HCT116 (cell line): ENCODE data around the gene FBXO8. TPM values are rescaled to one million over a fixed set of nuclear protein-coding genes. Genes with fewer than 3 reads are reported as not detected.

Experiments used
- ATAC-seq: fragments of 200-7000 bp; cut with Tn5 transposase; 2 replicates; pipeline ENCODE4 v1.9.1; 2020; ENCODE audit warnings: mild to moderate bottlenecking, moderate library complexity
- BruUV-seq: library from RNA; stranded (reverse); fragments of 400-500 nt; replicated peaks from 2 replicates; lab custom pipeline; 2021; lab: Mats Ljungman, UMichigan
- CTCF ChIA-PET: fragments of 300-600 bp; sonication (Branson Sonifier 250); formaldehyde crosslinking; loops from one replicate; lab custom pipeline; 2021; ENCODE audit warnings: antibody characterized with exemption; lab: Charles Lee
- POLR2A ChIA-PET: fragments of 300-600, 350-600 bp; sonication (Branson Sonifier 250); formaldehyde crosslinking; loops from one replicate; lab custom pipeline; 2021; ENCODE audit warnings: antibody characterized with exemption; lab: Charles Lee
- RAD21 ChIA-PET, 2 experiments: fragments of 300-600 bp; sonication (Branson Sonifier 250); formaldehyde crosslinking; loops; one replicate each; lab custom pipeline; 2023; ENCODE audit warnings: low total read pairs in 2 of 2; ENCODE audit not compliant: uncharacterized antibody in 2 of 2, unreplicated experiment in 2 of 2, low non-redundant PET in 1 of 2; lab: Charles Lee
- DNase-seq: peaks from one replicate; pipeline ENCODE4 v3.0.0-alpha.2; 2010; ENCODE audit warnings: low read depth, low spot score
- H2AFZ ChIP-seq: fragments of 200-600 bp; shearing (Covaris generic), sonication (generic); 2 replicates; pipeline ENCODE4 v1.6.1; 2017; ENCODE audit warnings: low read depth, mixed run types, mixed read lengths, antibody characterized with exemption, low read length; ENCODE audit not compliant: poor library complexity, severe bottlenecking
- H3K27ac ChIP-seq: 2 replicates; pipeline ENCODE4 v1.5.1; 2012; ENCODE audit warnings: low read depth, low read length
- H3K27me3 ChIP-seq: fragments of 200-600 bp; sonication (generic); 2 replicates; pipeline ENCODE4 v1.6.1; 2016; ENCODE audit warnings: mixed run types, low read length, mixed read lengths; ENCODE audit not compliant: insufficient read depth
- H3K36me3 ChIP-seq, 2 experiments: fragments of 200-500 bp in 1 of 2; fragments of 200-600 bp in 1 of 2; sonication (Bioruptor generic) in 1 of 2; sonication (generic) in 1 of 2; 2 replicates each; pipeline versions ENCODE4 v1.5.1 to v1.6.1; 2014 to 2016; ENCODE audit warnings: low read length in 2 of 2, inconsistent platforms in 1 of 2, mixed read lengths in 1 of 2, mixed run types in 1 of 2; ENCODE audit not compliant: insufficient read depth in 2 of 2, control insufficient read depth in 1 of 2
- H3K4me1 ChIP-seq, 2 experiments: fragments of 200-600 bp in 1 of 2; sonication (generic) in 1 of 2; 2 replicates each; pipeline versions ENCODE4 v1.5.1 to v1.6.1; 2012 to 2017; ENCODE audit warnings: low read length in 2 of 2, inconsistent platforms in 1 of 2, mild to moderate bottlenecking in 1 of 2, mixed read lengths in 1 of 2, mixed run types in 1 of 2, moderate library complexity in 1 of 2; ENCODE audit not compliant: insufficient read depth in 2 of 2, control insufficient read depth in 1 of 2
- H3K4me2 ChIP-seq: fragments of 200-600 bp; sonication (generic); 2 replicates; pipeline ENCODE4 v1.6.1; 2017; ENCODE audit warnings: mixed run types, low read length, mixed read lengths
- H3K4me3 ChIP-seq, 2 experiments: fragments of 200-600 bp in 1 of 2; sonication (generic) in 1 of 2; replicated peaks in 1 of 2; 2 replicates each; pipeline ENCODE4 v1.5.1; 2011 to 2016; ENCODE audit warnings: low read length in 2 of 2, control low read depth in 1 of 2, low read depth in 1 of 2, mild to moderate bottlenecking in 1 of 2, mixed read lengths in 1 of 2, mixed run types in 1 of 2
- H3K79me2 ChIP-seq: fragments of 200-600 bp; sonication (generic); 2 replicates; pipeline ENCODE4 v1.6.1; 2017; ENCODE audit warnings: mild to moderate bottlenecking, mixed run types, low read length, moderate library complexity, mixed read lengths; ENCODE audit not compliant: insufficient read depth
- H3K9ac ChIP-seq: fragments of 200-600 bp; sonication (generic); 2 replicates; pipeline ENCODE4 v1.6.1; 2016; ENCODE audit warnings: low read length, mixed read lengths
- H3K9me2 ChIP-seq: fragments of 200-600 bp; sonication (generic), shearing (Covaris generic); 2 replicates; pipeline ENCODE4 v1.6.1; 2017; ENCODE audit warnings: mixed run types, mild to moderate bottlenecking, moderate library complexity; ENCODE audit not compliant: insufficient read depth
- H3K9me3 ChIP-seq, 2 experiments: fragments of 200-500 bp in 1 of 2; fragments of 200-600 bp in 1 of 2; sonication (Bioruptor generic) in 1 of 2; sonication (generic) in 1 of 2; 2 replicates each; pipeline ENCODE4 v1.6.1; 2014 to 2017; ENCODE audit warnings: low read length in 2 of 2, mixed read lengths in 2 of 2, inconsistent platforms in 1 of 2, low read depth in 1 of 2, mild to moderate bottlenecking in 1 of 2, mixed run types in 1 of 2, moderate library complexity in 1 of 2; ENCODE audit not compliant: control insufficient read depth in 1 of 2, insufficient read depth in 1 of 2
- H4K20me1 ChIP-seq: fragments of 200-600 bp; sonication (generic), shearing (Covaris generic); 2 replicates; pipeline ENCODE4 v1.6.1; 2017; ENCODE audit warnings: mixed run types, mild to moderate bottlenecking, moderate library complexity; ENCODE audit not compliant: insufficient read depth
- EZH2 ChIP-seq: fragments of 200-600 bp; sonication (generic); IDR thresholded peaks from 2 replicates; pipeline ENCODE4 v1.6.1; 2017; ENCODE audit warnings: antibody characterized with exemption, mixed run types
- SIN3A ChIP-seq: IDR thresholded peaks from 2 replicates; pipeline ENCODE4 v1.6.1; 2012; ENCODE audit warnings: low read depth
- TCF7L2 ChIP-seq: IDR thresholded peaks from 2 replicates; pipeline ENCODE4 v1.7.0; 2011; ENCODE audit warnings: borderline replicate concordance, inconsistent platforms; ENCODE audit not compliant: insufficient read depth, insufficient read length; ENCODE audit errors: extremely low read depth
- ZBTB33 ChIP-seq: IDR thresholded peaks from 2 replicates; pipeline ENCODE4 v1.6.1; 2011; ENCODE audit warnings: mild to moderate bottlenecking, low read length, moderate library complexity; ENCODE audit not compliant: insufficient replicate concordance; ENCODE audit errors: extremely low read depth
- ZFX ChIP-seq: fragments of 450-650 bp; IDR thresholded peaks from 2 replicates; pipeline ENCODE4 v1.6.1; 2017
- intact Hi-C: fragments of 100-400 bp; cut with micrococcal nuclease; formaldehyde crosslinking; loops from 2 replicates; pipeline ENCODE4 v1.10.0; 2022
- total RNA-seq: library from RNA; stranded (reverse); gene quantifications from one replicate; pipeline ENCODE4 v1.2.1, GENCODE V29; 2021; ENCODE audit not compliant: unreplicated experiment
- TF ChIP-seq, protein P1 (sequence below): IDR thresholded peaks from 2 replicates; pipeline ENCODE4 v1.6.1; 2012; ENCODE audit warnings: low read depth

The FBXO8 gene
- total RNA-seq, 1 experiment from 2014 or later: 13.0 TPM

DNA sequence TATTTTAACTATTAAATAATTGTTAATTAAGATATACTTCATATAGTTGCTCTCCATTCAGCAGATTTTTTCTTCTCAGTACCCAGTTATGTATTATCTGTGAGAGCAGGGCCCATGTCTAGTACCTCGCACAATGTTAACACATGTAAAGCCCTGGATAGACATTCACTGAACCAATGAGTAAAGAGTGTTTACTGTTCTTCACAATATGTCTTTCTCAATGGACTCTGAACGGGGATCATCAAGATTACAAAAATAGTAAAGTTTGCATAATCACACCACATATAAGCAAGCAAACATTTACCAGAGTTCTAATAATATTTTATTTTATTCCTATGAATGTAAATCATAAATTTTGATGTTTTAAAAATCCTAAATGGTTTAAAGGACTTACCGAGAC is 47.1 kb downstream of the FBXO8 start:
- Histone ChIP-seq H3K9me2 (no peaks in the 10 kb centered on the region), H3K9me3 (no peaks in the 10 kb centered on the region), H3K4me3 (no peak overlapping the region), H3K4me1 (no peaks in the 10 kb centered on the region), H2AFZ (no peak overlapping the region), H3K9ac (no peak overlapping the region), H3K27ac (no peak overlapping the region), H4K20me1 (no peaks in the 10 kb centered on the region), H3K27me3 (no peaks in the 10 kb centered on the region), H3K36me3 (no peaks in the 10 kb centered on the region), H3K4me2 (no peak overlapping the region), H3K79me2 (no peaks in the 10 kb centered on the region)
- RAD21 ChIA-PET: no interaction called here
- intact Hi-C loops: no loop called here
- ATAC-seq: no peak
- TF ChIP-seq, protein P1, sequence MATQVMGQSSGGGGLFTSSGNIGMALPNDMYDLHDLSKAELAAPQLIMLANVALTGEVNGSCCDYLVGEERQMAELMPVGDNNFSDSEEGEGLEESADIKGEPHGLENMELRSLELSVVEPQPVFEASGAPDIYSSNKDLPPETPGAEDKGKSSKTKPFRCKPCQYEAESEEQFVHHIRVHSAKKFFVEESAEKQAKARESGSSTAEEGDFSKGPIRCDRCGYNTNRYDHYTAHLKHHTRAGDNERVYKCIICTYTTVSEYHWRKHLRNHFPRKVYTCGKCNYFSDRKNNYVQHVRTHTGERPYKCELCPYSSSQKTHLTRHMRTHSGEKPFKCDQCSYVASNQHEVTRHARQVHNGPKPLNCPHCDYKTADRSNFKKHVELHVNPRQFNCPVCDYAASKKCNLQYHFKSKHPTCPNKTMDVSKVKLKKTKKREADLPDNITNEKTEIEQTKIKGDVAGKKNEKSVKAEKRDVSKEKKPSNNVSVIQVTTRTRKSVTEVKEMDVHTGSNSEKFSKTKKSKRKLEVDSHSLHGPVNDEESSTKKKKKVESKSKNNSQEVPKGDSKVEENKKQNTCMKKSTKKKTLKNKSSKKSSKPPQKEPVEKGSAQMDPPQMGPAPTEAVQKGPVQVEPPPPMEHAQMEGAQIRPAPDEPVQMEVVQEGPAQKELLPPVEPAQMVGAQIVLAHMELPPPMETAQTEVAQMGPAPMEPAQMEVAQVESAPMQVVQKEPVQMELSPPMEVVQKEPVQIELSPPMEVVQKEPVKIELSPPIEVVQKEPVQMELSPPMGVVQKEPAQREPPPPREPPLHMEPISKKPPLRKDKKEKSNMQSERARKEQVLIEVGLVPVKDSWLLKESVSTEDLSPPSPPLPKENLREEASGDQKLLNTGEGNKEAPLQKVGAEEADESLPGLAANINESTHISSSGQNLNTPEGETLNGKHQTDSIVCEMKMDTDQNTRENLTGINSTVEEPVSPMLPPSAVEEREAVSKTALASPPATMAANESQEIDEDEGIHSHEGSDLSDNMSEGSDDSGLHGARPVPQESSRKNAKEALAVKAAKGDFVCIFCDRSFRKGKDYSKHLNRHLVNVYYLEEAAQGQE: no peak
- TF ChIP-seq EZH2 (no peak), ZBTB33 (no peak), SIN3A (no peak), TCF7L2 (no peak), ZFX (no peak)
- no TSS peak for BruUV-seq
- DNase-seq: no peak
- CTCF ChIA-PET: no interaction called here
- POLR2A ChIA-PET: no interaction called here
